HepG2 (cell line): Measurements from ENCODE around the gene BHMT. TPM values are rescaled to one million over a fixed set of nuclear protein-coding genes. Genes with fewer than 3 reads are reported as not detected.

ENCODE experiments used
- ATAC-seq: fragments of 200-7000 bp; cut with Tn5 transposase; 3 replicates; pipeline ENCODE4 v1.9.1; 2020; ENCODE audit warnings: mild to moderate bottlenecking, moderate library complexity
- BruUV-seq: library from RNA; stranded (reverse); fragments of 400-500 nt; replicated peaks from 2 replicates; lab custom pipeline; 2021; lab: Mats Ljungman, UMichigan
- CTCF ChIA-PET: fragments of 300-600 bp; formaldehyde crosslinking; extraction: SDS; loops from one replicate; lab custom pipeline; 2021; ENCODE audit warnings: low total read pairs, inconsistent platforms, low intra/inter-chr PET ratio; lab: Yijun Ruan, JAX
- POLR2A ChIA-PET: fragments of 350-600 bp; sonication (Branson Sonifier 250); formaldehyde crosslinking; loops from one replicate; lab custom pipeline; 2020; ENCODE audit warnings: antibody characterized with exemption, inconsistent platforms; lab: Yijun Ruan, JAX
- DNase-seq: peaks from one replicate; pipeline ENCODE4 v3.0.0-alpha.2; 2015; ENCODE audit warnings: low spot score
- FAIRE-seq: peaks from 3 replicates; lab custom pipeline; 2011; peaks lifted over from hg19 to GRCh38; lab: Jason Lieb, UNC
- H2AFZ ChIP-seq: one replicate; pipeline ENCODE4 v1.6.1; 2011; ENCODE audit warnings: low read length, inconsistent platforms
- H3K27ac ChIP-seq: fragments of 300-600 bp; 3 replicates; pipeline ENCODE4 v1.8.0; 2011; ENCODE audit warnings: mixed run types, mild to moderate bottlenecking, mixed read lengths, low read length, inconsistent platforms; ENCODE audit not compliant: insufficient read depth; ENCODE audit errors: extremely low read length
- H3K27me3 ChIP-seq, 2 experiments: fragments of 200-600 bp in 1 of 2; 2 replicates in 1 of 2; 3 replicates in 1 of 2; pipeline versions ENCODE4 v1.6.0 to v1.8.0; 2011; ENCODE audit warnings: low read length in 2 of 2, mild to moderate bottlenecking in 2 of 2, moderate library complexity in 2 of 2, inconsistent platforms in 1 of 2; ENCODE audit not compliant: insufficient read depth in 2 of 2, control insufficient read depth in 1 of 2
- H3K36me3 ChIP-seq, 2 experiments: fragments of 200-600 bp in 1 of 2; replicated peaks in 1 of 2; 2 replicates in 1 of 2; 3 replicates in 1 of 2; pipeline versions ENCODE4 v1.5.1 to v1.8.0; 2011; ENCODE audit warnings: low read length in 2 of 2, inconsistent platforms in 1 of 2; ENCODE audit not compliant: insufficient read depth in 2 of 2, control insufficient read depth in 1 of 2
- H3K4me1 ChIP-seq: 2 replicates; pipeline ENCODE4 v1.5.1; 2012; ENCODE audit warnings: low read length, inconsistent platforms; ENCODE audit not compliant: insufficient read depth
- H3K4me2 ChIP-seq: 2 replicates; pipeline ENCODE4 v1.6.0; 2011; ENCODE audit warnings: low read depth, low read length, inconsistent platforms
- H3K4me3 ChIP-seq, 3 experiments: fragments of 200-600 bp in 1 of 3; sonication (generic), shearing (Covaris generic) in 1 of 3; replicated peaks in 1 of 3; 2 replicates each; pipeline ENCODE4 v1.5.1; 2011 to 2016; ENCODE audit warnings: low read length in 3 of 3, inconsistent platforms in 2 of 3, low read depth in 2 of 3, mild to moderate bottlenecking in 2 of 3, control low read depth in 1 of 3, mixed read lengths in 1 of 3; ENCODE audit not compliant: insufficient read depth in 1 of 3
- H3K79me2 ChIP-seq: one replicate; pipeline ENCODE4 v1.6.1; 2011; ENCODE audit warnings: low read length, inconsistent platforms; ENCODE audit not compliant: insufficient read depth
- H3K9ac ChIP-seq: 2 replicates; pipeline ENCODE4 v1.6.0; 2011; ENCODE audit warnings: mild to moderate bottlenecking, low read depth, low read length, inconsistent platforms; ENCODE audit not compliant: insufficient read depth
- H3K9me3 ChIP-seq: 2 replicates; pipeline ENCODE4 v1.5.1; 2012; ENCODE audit warnings: mild to moderate bottlenecking, low read length
- H4K20me1 ChIP-seq: 2 replicates; pipeline ENCODE4 v1.6.0; 2011; ENCODE audit warnings: inconsistent platforms, mild to moderate bottlenecking, low read length, moderate library complexity; ENCODE audit not compliant: insufficient read depth
- ATF1 ChIP-seq: IDR thresholded peaks from 2 replicates; pipeline ENCODE4 v1.6.1; 2016; ENCODE audit warnings: mild to moderate bottlenecking, control low read depth
- MED8 ChIP-seq: sonication (generic); formaldehyde crosslinking; IDR thresholded peaks from 2 replicates; pipeline ENCODE4 v1.8.1; 2023; ENCODE audit warnings: mild to moderate bottlenecking, missing genetic modification reagents; ENCODE audit not compliant: insufficient replicate concordance
- NAIF1 ChIP-seq: sonication (generic); formaldehyde crosslinking; IDR thresholded peaks from 2 replicates; pipeline ENCODE4 v1.5.0; 2020; ENCODE audit warnings: mild to moderate bottlenecking, missing genetic modification reagents, borderline replicate concordance
- TEAD3 ChIP-seq: optimal IDR thresholded peaks from 2 replicates; pipeline ENCODE3; 2016; ENCODE audit warnings: borderline replicate concordance
- ZNF317 ChIP-seq: sonication (generic); formaldehyde crosslinking; IDR thresholded peaks from 2 replicates; pipeline ENCODE4 v1.5.0; 2020; ENCODE audit warnings: mild to moderate bottlenecking, missing genetic modification reagents
- ZNF496 ChIP-seq: sonication (generic); formaldehyde crosslinking; IDR thresholded peaks from 2 replicates; pipeline ENCODE4 v1.8.1; 2023; ENCODE audit warnings: mild to moderate bottlenecking, moderate library complexity, missing genetic modification reagents; ENCODE audit not compliant: insufficient replicate concordance
- in situ Hi-C: cut with HindIII; loops from 2 replicates; pipeline ENCODE4 v1.10.0; 2017; ENCODE audit warnings: low pct_unique_long_range_greater_than_20kb; ENCODE audit not compliant: extremely low pct_ligation_motif_present
- intact Hi-C: fragments of 100-400 bp; cut with micrococcal nuclease; formaldehyde crosslinking; loops from one replicate; pipeline ENCODE4 v1.10.0; 2022; ENCODE audit not compliant: unreplicated experiment
- polyA plus RNA-seq, 8 experiments: library from polyadenylated mRNA; depleted of rRNA in 3 of 8; stranded (reverse) in 7 of 8; unstranded in 1 of 8; fragments of >200 nt; fragmentation: Illumina TruSeq in 4 of 8; extraction: Trizol in 4 of 8; gene quantifications; 2 replicates each; pipeline versions ENCODE4 v1.2.1 to v1.2.3, GENCODE V29; 2011 to 2016; ENCODE audit warnings: low read depth in 4 of 8, missing spikeins in 1 of 8, mixed read lengths in 1 of 8; ENCODE audit not compliant: insufficient read depth in 1 of 8
- total RNA-seq, 5 experiments: library from RNA; depleted of rRNA; stranded (reverse); fragments of >200 nt; fragmentation: Illumina TruSeq; extraction: Trizol; gene quantifications; 2 replicates each; pipeline ENCODE4 v1.2.3, GENCODE V29; 2016; ENCODE audit warnings: low read depth in 1 of 5
- TF ChIP-seq, protein P1 (sequence below): IDR thresholded peaks from 2 replicates; pipeline ENCODE4 v1.6.1; 2016; ENCODE audit warnings: control low read depth
- TF ChIP-seq, protein P2 (sequence below): fragments of 450-650 bp; IDR thresholded peaks from 2 replicates; pipeline ENCODE4 v1.6.1; 2017; ENCODE audit warnings: mild to moderate bottlenecking

Gene BHMT
- total and polyA plus RNA-seq, 2 of the 13 experiments (the other 11 are each of a cell fraction or from before 2014, with no cell fraction given), result 0.40 to 6.4 TPM

DNA sequence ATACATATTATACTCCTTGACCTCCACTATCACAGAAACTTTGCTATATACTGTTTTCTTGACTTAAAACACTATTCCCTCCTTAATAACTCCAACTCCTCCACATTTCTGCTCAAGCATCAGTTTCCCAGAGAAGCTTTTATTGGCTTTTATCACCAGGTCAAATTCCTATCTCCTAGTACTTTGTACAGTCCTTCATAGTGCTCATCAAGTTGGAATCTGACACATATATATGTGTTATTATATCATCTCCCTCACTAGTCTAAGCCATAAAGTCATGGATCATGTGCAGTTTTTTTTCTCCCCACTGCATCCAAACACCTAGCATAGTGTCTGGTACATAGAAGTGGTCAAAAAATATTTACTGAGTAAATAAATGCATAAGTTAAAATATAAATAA lies 59.1 kb downstream of the BHMT start:
- in situ Hi-C loops (no loop called here), intact Hi-C loops (no loop called here)
- H3K79me2 ChIP-seq, result no peaks in the 10 kb centered on the region
- H3K9me3 ChIP-seq, result no peaks in the 10 kb centered on the region
- no peak overlapping the region for H3K9ac ChIP-seq
- H3K27ac ChIP-seq, result no peak overlapping the region
- no peak overlapping the region for H2AFZ ChIP-seq
- no peak for FAIRE-seq
- no peak overlapping the region for H3K4me3 ChIP-seq
- H3K4me2 ChIP-seq, result no peak overlapping the region
- no peaks in the 10 kb centered on the region for H3K27me3 ChIP-seq
- H4K20me1 ChIP-seq, result no peaks in the 10 kb centered on the region
- ATAC-seq, result no peak
- peaks cover 15% of the 10 kb centered on the region for H3K4me1 ChIP-seq
- TF ChIP-seq, protein P1, sequence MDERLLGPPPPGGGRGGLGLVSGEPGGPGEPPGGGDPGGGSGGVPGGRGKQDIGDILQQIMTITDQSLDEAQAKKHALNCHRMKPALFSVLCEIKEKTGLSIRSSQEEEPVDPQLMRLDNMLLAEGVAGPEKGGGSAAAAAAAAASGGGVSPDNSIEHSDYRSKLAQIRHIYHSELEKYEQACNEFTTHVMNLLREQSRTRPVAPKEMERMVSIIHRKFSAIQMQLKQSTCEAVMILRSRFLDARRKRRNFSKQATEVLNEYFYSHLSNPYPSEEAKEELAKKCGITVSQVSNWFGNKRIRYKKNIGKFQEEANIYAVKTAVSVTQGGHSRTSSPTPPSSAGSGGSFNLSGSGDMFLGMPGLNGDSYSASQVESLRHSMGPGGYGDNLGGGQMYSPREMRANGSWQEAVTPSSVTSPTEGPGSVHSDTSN, result no peak
- TF ChIP-seq ZNF317 (CRISPR knock-in tag), result no peak
- no peak for TF ChIP-seq MED8 (CRISPR knock-in tag)
- TF ChIP-seq ZNF496 (CRISPR knock-in tag), result no peak
- TF ChIP-seq, protein P2, sequence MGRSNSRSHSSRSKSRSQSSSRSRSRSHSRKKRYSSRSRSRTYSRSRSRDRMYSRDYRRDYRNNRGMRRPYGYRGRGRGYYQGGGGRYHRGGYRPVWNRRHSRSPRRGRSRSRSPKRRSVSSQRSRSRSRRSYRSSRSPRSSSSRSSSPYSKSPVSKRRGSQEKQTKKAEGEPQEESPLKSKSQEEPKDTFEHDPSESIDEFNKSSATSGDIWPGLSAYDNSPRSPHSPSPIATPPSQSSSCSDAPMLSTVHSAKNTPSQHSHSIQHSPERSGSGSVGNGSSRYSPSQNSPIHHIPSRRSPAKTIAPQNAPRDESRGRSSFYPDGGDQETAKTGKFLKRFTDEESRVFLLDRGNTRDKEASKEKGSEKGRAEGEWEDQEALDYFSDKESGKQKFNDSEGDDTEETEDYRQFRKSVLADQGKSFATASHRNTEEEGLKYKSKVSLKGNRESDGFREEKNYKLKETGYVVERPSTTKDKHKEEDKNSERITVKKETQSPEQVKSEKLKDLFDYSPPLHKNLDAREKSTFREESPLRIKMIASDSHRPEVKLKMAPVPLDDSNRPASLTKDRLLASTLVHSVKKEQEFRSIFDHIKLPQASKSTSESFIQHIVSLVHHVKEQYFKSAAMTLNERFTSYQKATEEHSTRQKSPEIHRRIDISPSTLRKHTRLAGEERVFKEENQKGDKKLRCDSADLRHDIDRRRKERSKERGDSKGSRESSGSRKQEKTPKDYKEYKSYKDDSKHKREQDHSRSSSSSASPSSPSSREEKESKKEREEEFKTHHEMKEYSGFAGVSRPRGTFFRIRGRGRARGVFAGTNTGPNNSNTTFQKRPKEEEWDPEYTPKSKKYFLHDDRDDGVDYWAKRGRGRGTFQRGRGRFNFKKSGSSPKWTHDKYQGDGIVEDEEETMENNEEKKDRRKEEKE, result no peak
- TF ChIP-seq ATF1, result no peak
- TF ChIP-seq TEAD3, result no peak
- no peak for TF ChIP-seq NAIF1 (CRISPR knock-in tag)
- ChIA-PET POLR2A (no interaction called here), CTCF (no interaction called here)
- no peak for DNase-seq
- no peaks in the 10 kb centered on the region for H3K36me3 ChIP-seq
- no TSS peak for BruUV-seq
